Kasumi-1 (cell line): Measurements from ENCODE around the gene CDT1.
"Not testable (repeated sequence)": the region's sequence is repeated elsewhere in the genome, so short reads cannot be mapped to it uniquely, and the experiment has no call there.

Experiments
- DNase-seq, 2 experiments: peaks; one replicate each; lab custom pipeline; 2025; lab: John Stamatoyannopoulos, UW

Gene CDT1

GRCh38 chr16:88817785-88818574 is 14.4 kb downstream of the CDT1 start:
- no peak for DNase-seq

GRCh38 chr16:88818575-88818874 is 14.9 kb downstream of the CDT1 start:
- DNase-seq: no peak

GRCh38 chr16:88819126-88819525 is 15.5 kb downstream of the CDT1 start:
- no peak for DNase-seq

- DNase-seq: no peak
These were observed 16.9 kb downstream of the CDT1 start for GRCh38 chr16:88820385-88821025.

GRCh38 chr16:88821168-88821850 is 17.7 kb downstream of the CDT1 start:
- DNase-seq: no peak

GRCh38 chr16:88822281-88823040 is 18.9 kb downstream of the CDT1 start:
- DNase-seq: no peak

- DNase-seq: not testable (repeated sequence)
These were observed 20.1 kb downstream of the CDT1 start for GRCh38 chr16:88823646-88824045.

- DNase-seq: no peak
These were observed 20.9 kb downstream of the CDT1 start for GRCh38 chr16:88824256-88825077.

GRCh38 chr16:88825146-88825545 is 21.6 kb downstream of the CDT1 start:
- no peak for DNase-seq

GRCh38 chr16:88826070-88826840 is 22.7 kb downstream of the CDT1 start:
- DNase-seq: no peak

- no peak for DNase-seq
These were observed 24.1 kb downstream of the CDT1 start for GRCh38 chr16:88827727-88828126.

- DNase-seq: no peak
These were observed 25.1 kb downstream of the CDT1 start for GRCh38 chr16:88828711-88829110.

GRCh38 chr16:88830258-88830657 is 26.7 kb downstream of the CDT1 start:
- DNase-seq: no peak

GRCh38 chr16:88830783-88831182 is 27.2 kb downstream of the CDT1 start:
- DNase-seq: no peak

GRCh38 chr16:88831838-88832237 is 28.2 kb downstream of the CDT1 start:
- DNase-seq: no peak

GRCh38 chr16:88833086-88833485 is 29.5 kb downstream of the CDT1 start:
- DNase-seq: no peak

- DNase-seq: no peak
These were observed 31.1 kb downstream of the CDT1 start for GRCh38 chr16:88834670-88835069.

- DNase-seq: no peak
These were observed 31.8 kb downstream of the CDT1 start for GRCh38 chr16:88835383-88835782.

- no peak for DNase-seq
These were observed 32.2 kb downstream of the CDT1 start for GRCh38 chr16:88835818-88836217.

GRCh38 chr16:88836791-88837190 is 33.2 kb downstream of the CDT1 start:
- DNase-seq: no peak

- DNase-seq: no peak
These were observed 34.2 kb downstream of the CDT1 start for GRCh38 chr16:88837806-88838205.
